H1 (cell line): ENCODE data around the gene TRAF3. TPM values are rescaled to one million over a fixed set of nuclear protein-coding genes. Genes with fewer than 3 reads are reported as not detected.

Experiments
- CTCF ChIA-PET: fragments of 300-600 bp; sonication (Branson Sonifier 250); formaldehyde crosslinking; loops from one replicate; lab custom pipeline; 2021; ENCODE audit not compliant: partially characterized antibody; lab: Charles Lee
- POLR2A ChIA-PET: fragments of 300-600 bp; sonication (Branson Sonifier 250); formaldehyde crosslinking; loops from one replicate; lab custom pipeline; 2021; ENCODE audit warnings: inconsistent platforms; ENCODE audit not compliant: partially characterized antibody; lab: Charles Lee
- DNase-seq, 2 experiments: peaks; one replicate each; pipeline versions ENCODE4 v3.0.0 to v3.0.0-alpha.2; 2010 to 2022; ENCODE audit warnings: low spot score in 2 of 2, low read depth in 1 of 2, mixed read lengths in 1 of 2
- FAIRE-seq: peaks from 2 replicates; lab custom pipeline; 2011; peaks lifted over from hg19 to GRCh38; lab: Jason Lieb, UNC
- H2AFZ ChIP-seq: 2 replicates; pipeline ENCODE4 v1.8.1; 2012; ENCODE audit warnings: low read length, inconsistent platforms
- H2AK5ac ChIP-seq: 2 replicates; pipeline ENCODE4 v1.6.1; 2013; ENCODE audit warnings: low read depth, low read length
- H2BK120ac ChIP-seq: replicated peaks from 2 replicates; pipeline ENCODE3; 2013; ENCODE audit warnings: low read depth, low read length, inconsistent platforms
- H2BK12ac ChIP-seq: 2 replicates; pipeline ENCODE4 v1.6.1; 2013; ENCODE audit warnings: low read depth, low read length
- H2BK15ac ChIP-seq: 2 replicates; pipeline ENCODE4 v1.6.1; 2013; ENCODE audit warnings: low read length
- H2BK20ac ChIP-seq: 2 replicates; pipeline ENCODE4 v1.6.1; 2013; ENCODE audit warnings: low read length
- H2BK5ac ChIP-seq: 2 replicates; pipeline ENCODE4 v1.6.1; 2013; ENCODE audit warnings: low read depth, low read length
- H3K14ac ChIP-seq: 2 replicates; pipeline ENCODE4 v1.6.1; 2013; ENCODE audit warnings: inconsistent platforms; ENCODE audit not compliant: insufficient read length
- H3K18ac ChIP-seq: 2 replicates; pipeline ENCODE4 v1.6.1; 2013; ENCODE audit warnings: low read length; ENCODE audit errors: extremely low read depth
- H3K23ac ChIP-seq: 2 replicates; pipeline ENCODE4 v1.6.1; 2013; ENCODE audit warnings: inconsistent platforms; ENCODE audit not compliant: insufficient read length
- H3K23me2 ChIP-seq: 2 replicates; pipeline ENCODE4 v1.6.1; 2013; ENCODE audit warnings: low read depth, low read length
- H3K27ac ChIP-seq: 2 replicates; pipeline ENCODE4 v1.6.1; 2011; ENCODE audit warnings: low read depth, low read length, inconsistent platforms
- H3K27me3 ChIP-seq, 4 experiments: replicated peaks in 1 of 4; 1 replicate in 1 of 4; 2 replicates in 3 of 4; pipeline versions ENCODE4 v1.6.1 to v1.8.1; 2011 to 2013; ENCODE audit warnings: low read length in 3 of 4, mild to moderate bottlenecking in 3 of 4, inconsistent platforms in 2 of 4, mixed read lengths in 2 of 4, moderate library complexity in 1 of 4; ENCODE audit not compliant: control insufficient read depth in 3 of 4, insufficient read depth in 3 of 4; ENCODE audit errors: extremely low read depth in 1 of 4
- H3K36me3 ChIP-seq, 4 experiments: 2 replicates each; pipeline versions ENCODE4 v1.6.1 to v1.8.1; 2011 to 2013; ENCODE audit warnings: mild to moderate bottlenecking in 4 of 4, low read length in 3 of 4, moderate library complexity in 2 of 4, control low read depth in 1 of 4, inconsistent platforms in 1 of 4; ENCODE audit not compliant: insufficient read depth in 4 of 4, control insufficient read depth in 2 of 4
- H3K4ac ChIP-seq: replicated peaks from 2 replicates; pipeline ENCODE3; 2013; ENCODE audit warnings: low read length, low read depth, mixed read lengths, inconsistent platforms; ENCODE audit not compliant: insufficient read length
- H3K4me1 ChIP-seq, 4 experiments: replicated peaks in 1 of 4; 1 replicate in 1 of 4; 2 replicates in 3 of 4; pipeline versions ENCODE4 v1.6.1 to v1.8.1; 2011 to 2013; ENCODE audit warnings: low read length in 3 of 4, inconsistent platforms in 2 of 4, mixed read lengths in 1 of 4; ENCODE audit not compliant: insufficient read depth in 4 of 4, control insufficient read depth in 3 of 4
- H3K4me2 ChIP-seq, 2 experiments: 2 replicates each; pipeline versions ENCODE4 v1.6.1 to v1.8.1; 2011 to 2013; ENCODE audit warnings: low read depth in 2 of 2, low read length in 2 of 2, control low read depth in 1 of 2, inconsistent platforms in 1 of 2, mild to moderate bottlenecking in 1 of 2; ENCODE audit not compliant: insufficient read depth in 1 of 2
- H3K4me3 ChIP-seq, 4 experiments: fragments of 200-600, 300-600 bp in 1 of 4; sonication (generic), shearing (Covaris generic), sonication (Bioruptor Twin) in 1 of 4; 2 replicates each; pipeline versions ENCODE4 v1.5.1 to v1.8.1; 2011 to 2016; ENCODE audit warnings: low read length in 4 of 4, low read depth in 3 of 4, control low read depth in 2 of 4, inconsistent platforms in 2 of 4, mild to moderate bottlenecking in 2 of 4, mixed read lengths in 1 of 4, moderate library complexity in 1 of 4; ENCODE audit not compliant: insufficient read depth in 2 of 4; ENCODE audit errors: extremely low read depth in 1 of 4
- H3K56ac ChIP-seq: replicated peaks from 2 replicates; pipeline ENCODE3; 2013; ENCODE audit warnings: low read depth, mild to moderate bottlenecking, mixed read lengths, low read length, inconsistent platforms; ENCODE audit not compliant: insufficient read length
- H3K79me1 ChIP-seq: 2 replicates; pipeline ENCODE4 v1.6.1; 2013; ENCODE audit warnings: low read depth, low read length, control low read depth
- H3K79me2 ChIP-seq, 2 experiments: 2 replicates each; pipeline versions ENCODE4 v1.6.1 to v1.8.1; 2012 to 2013; ENCODE audit warnings: low read length in 2 of 2, mild to moderate bottlenecking in 2 of 2, inconsistent platforms in 1 of 2; ENCODE audit not compliant: insufficient read depth in 2 of 2, control insufficient read depth in 1 of 2
- H3K9ac ChIP-seq, 4 experiments: replicated peaks in 1 of 4; 1 replicate in 1 of 4; 2 replicates in 3 of 4; pipeline versions ENCODE4 v1.6.1 to v1.8.1; 2011 to 2013; ENCODE audit warnings: low read depth in 3 of 4, low read length in 3 of 4, control low read depth in 2 of 4, mild to moderate bottlenecking in 2 of 4, moderate library complexity in 2 of 4, inconsistent platforms in 1 of 4; ENCODE audit errors: extremely low read depth in 1 of 4
- H3K9me3 ChIP-seq, 2 experiments: 2 replicates each; pipeline versions ENCODE4 v1.6.1 to v1.8.1; 2012 to 2013; ENCODE audit warnings: mild to moderate bottlenecking in 2 of 2, moderate library complexity in 2 of 2, control low read depth in 1 of 2, inconsistent platforms in 1 of 2, low read depth in 1 of 2, low read length in 1 of 2, mixed read lengths in 1 of 2; ENCODE audit not compliant: insufficient read depth in 2 of 2
- H4K20me1 ChIP-seq, 2 experiments: replicated peaks in 1 of 2; 2 replicates each; pipeline versions ENCODE3 to v1.8.1; 2011 to 2013; ENCODE audit warnings: inconsistent platforms in 2 of 2, low read length in 2 of 2, mild to moderate bottlenecking in 1 of 2; ENCODE audit not compliant: insufficient read depth in 2 of 2, control insufficient read depth in 1 of 2
- H4K5ac ChIP-seq: 2 replicates; pipeline ENCODE4 v1.6.1; 2013; ENCODE audit warnings: low read length, low read depth, mixed read lengths, inconsistent platforms; ENCODE audit not compliant: insufficient read length
- H4K8ac ChIP-seq: 2 replicates; pipeline ENCODE4 v1.8.0; 2013; ENCODE audit warnings: mild to moderate bottlenecking, moderate library complexity, low read length, inconsistent platforms; ENCODE audit not compliant: insufficient read depth; ENCODE audit errors: extremely low read depth
- H4K91ac ChIP-seq: replicated peaks from 2 replicates; pipeline ENCODE3; 2013; ENCODE audit warnings: low read length, mixed read lengths, inconsistent platforms; ENCODE audit not compliant: insufficient read length
- ASH2L ChIP-seq: fragments of 200-600, 300-600 bp; sonication (generic); IDR thresholded peaks from one replicate; pipeline ENCODE4 v1.7.1; 2017; ENCODE audit warnings: low read length
- RNF2 ChIP-seq: fragments of 200-900, 300-1000 bp; sonication (generic); IDR thresholded peaks from 2 replicates; pipeline ENCODE4 v1.7.1; 2016; ENCODE audit warnings: borderline replicate concordance, low read depth, mild to moderate bottlenecking, antibody characterized with exemption, low read length; ENCODE audit not compliant: poor library complexity, severe bottlenecking; ENCODE audit errors: missing control alignments
- WGBS, 2 experiments: shearing (Covaris generic) in 1 of 2; methylation state at CpG; one replicate each; pipeline versions ENCODE4 v1.1.6 to v1.1.7; 2013 to 2015; ENCODE audit warnings: low lambda C conversion rate in 2 of 2, mixed read lengths in 2 of 2, inconsistent platforms in 1 of 2, low coverage in 1 of 2, missing lambda C conversion rate in 1 of 2; ENCODE audit not compliant: insufficient replicate concordance in 2 of 2, insufficient coverage in 1 of 2, insufficient read length in 1 of 2; ENCODE audit errors: extremely low coverage in 1 of 2, missing lambda C conversion rate in 1 of 2; 5-methylcytosine and 5-hydroxymethylcytosine counted together
- polyA plus RNA-seq, 7 experiments: library from polyadenylated mRNA; depleted of rRNA in 3 of 7; stranded (reverse) in 5 of 7; unstranded in 2 of 7; fragments of >200 nt in 5 of 7; fragments of 200-250 nt in 2 of 7; gene quantifications; 1 replicate in 5 of 7; 2 replicates in 1 of 7; 4 replicates in 1 of 7; pipeline versions ENCODE4 v1.2.1 to v1.2.3, GENCODE V29; 2011 to 2013; ENCODE audit warnings: missing spikeins in 2 of 7, mixed read lengths in 2 of 7
- total RNA-seq: library from RNA; stranded (reverse); fragmentation: NEBNext Ultra II Directional; extraction: Animal tissue kit (Norgen Biotek cat#: 25700); gene quantifications from 2 replicates; pipeline ENCODE4 v1.2.1, GENCODE V29; 2021

TRAF3 gene
- total and polyA plus RNA-seq, 2 of the 8 experiments (the other 6 are each of a cell fraction or from before 2014, with no cell fraction given): 5.8 to 12.1 TPM

- no peak overlapping the region for H3K27ac ChIP-seq
- no peak overlapping the region for H2BK120ac ChIP-seq
- peaks cover 9% of the 10 kb centered on the region; the same call in 1 of the 2 replicates for H3K23me2 ChIP-seq
- no peak overlapping the region for H2BK5ac ChIP-seq
- POLR2A ChIA-PET: no interaction called here
- no peak overlapping the region for H2BK15ac ChIP-seq
- no peak overlapping the region for H4K5ac ChIP-seq
- DNase-seq (no peak), FAIRE-seq (no peak)
- no peak overlapping the region for H3K9ac ChIP-seq
- no peaks in the 10 kb centered on the region for H3K9me3 ChIP-seq
- H3K4ac ChIP-seq: no peak overlapping the region
- H3K18ac ChIP-seq: no peak overlapping the region
- CTCF ChIA-PET: interaction anchor here (0.8 to 1.8 kb wide), 7 partner anchors 10 to 220 kb away, joined by 3 to 11 read pairs (median 3); no protein-coding TSS in a partner anchor
- H3K36me3 ChIP-seq: no peaks in the 10 kb centered on the region
- no peak overlapping the region for H3K56ac ChIP-seq
- no peak overlapping the region for H3K23ac ChIP-seq
- H2AK5ac ChIP-seq: no peak overlapping the region
- H2AFZ ChIP-seq: no peak overlapping the region
- H3K14ac ChIP-seq: no peak overlapping the region
- no peaks in the 10 kb centered on the region for H3K79me1 ChIP-seq
- 94% methylated on average over 26 of the region's 26 CpGs; no CpG with 5 or more reads in 1 of the 2 experiments for WGBS, 2 experiments
- H4K20me1 ChIP-seq: peaks cover 0 to 2% of the 10 kb centered on the region in 2 experiments
- H2BK12ac ChIP-seq: no peak overlapping the region
- no peak overlapping the region; the same call in 1 of the 2 replicates for H4K8ac ChIP-seq
- H3K27me3 ChIP-seq: no peaks in the 10 kb centered on the region; a peak in 1 of 7 replicates
- H4K91ac ChIP-seq: no peak overlapping the region
- H3K4me1 ChIP-seq: no peaks in the 10 kb centered on the region; a peak in 1 of 7 replicates
- H3K79me2 ChIP-seq: no peaks in the 10 kb centered on the region
- no peak overlapping the region for H3K4me3 ChIP-seq
- no peak overlapping the region for H2BK20ac ChIP-seq
- TF ChIP-seq ASH2L: no peak
- TF ChIP-seq RNF2: no peak
- H3K4me2 ChIP-seq: no peak overlapping the region
These were observed 137.4 kb downstream of the TRAF3 start for GRCh38 chr14:102914474-102915291.
